Activated naive CD8-positive, alpha-beta T cell treated with anti-CD3 and anti-CD28 coated beads for 36 hours (primary cell): ENCODE measurements around the gene VPS39. TPM values are rescaled to one million over a fixed set of nuclear protein-coding genes. Genes with fewer than 3 reads are reported as not detected.

Experiments
- DNase-seq: peaks from one replicate; pipeline ENCODE4 v3.0.0; 2021
- H3K27ac Mint-ChIP-seq: one replicate; pipeline ENCODE4 v1.8.0; 2022; ENCODE audit warnings: mild to moderate bottlenecking, moderate library complexity, mixed read lengths
- H3K27me3 Mint-ChIP-seq: one replicate; pipeline ENCODE4 v1.8.0; 2022; ENCODE audit warnings: mild to moderate bottlenecking, mixed read lengths
- H3K36me3 Mint-ChIP-seq: one replicate; pipeline ENCODE4 v1.8.0; 2021; ENCODE audit warnings: mild to moderate bottlenecking, mixed read lengths
- H3K4me1 Mint-ChIP-seq: one replicate; pipeline ENCODE4 v1.8.0; 2021; ENCODE audit warnings: mixed read lengths
- H3K4me3 Mint-ChIP-seq: one replicate; pipeline ENCODE4 v1.8.0; 2022; ENCODE audit warnings: mild to moderate bottlenecking, moderate library complexity, mixed read lengths
- H3K9me3 Mint-ChIP-seq: one replicate; pipeline ENCODE4 v1.8.0; 2022; ENCODE audit warnings: mixed read lengths
- total RNA-seq, 2 experiments: library from RNA; stranded (reverse); gene quantifications; one replicate each; pipeline ENCODE4 v1.2.3, GENCODE V29; 2021

The VPS39 gene
- total RNA-seq, 2 experiments from 2014 or later, result 43.3 to 44.2 TPM

GRCh38 chr15:42136513-42136912, 71.6 kb downstream of the VPS39 start:
- Mint-ChIP-seq H3K27ac (no peak overlapping the region), H3K4me3 (no peak overlapping the region), H3K4me1 (peaks cover 2% of the 10 kb centered on the region), H3K27me3 (peaks cover 2% of the 10 kb centered on the region), H3K9me3 (no peaks in the 10 kb centered on the region), H3K36me3 (no peaks in the 10 kb centered on the region)
- no peak for DNase-seq

- Mint-ChIP-seq H3K4me1 (peaks cover 2% of the 10 kb centered on the region), H3K27me3 (peaks cover 8% of the 10 kb centered on the region), H3K27ac (no peak overlapping the region)
Measured at GRCh38 chr15:42135351-42135750, 72.8 kb downstream of the VPS39 start.

GRCh38 chr15:42134617-42135245, 73.4 kb downstream of the VPS39 start:
- no peak for DNase-seq
- Mint-ChIP-seq H3K4me1 (peaks cover 2% of the 10 kb centered on the region), H3K9me3 (no peaks in the 10 kb centered on the region), H3K36me3 (no peaks in the 10 kb centered on the region), H3K4me3 (no peak overlapping the region), H3K27ac (no peak overlapping the region), H3K27me3 (peaks cover 12% of the 10 kb centered on the region)

More at GRCh38 chr15:42135351-42135750, 72.8 kb downstream of the VPS39 start:
- no peaks in the 10 kb centered on the region for H3K9me3 Mint-ChIP-seq
- DNase-seq, result no peak
- no peak overlapping the region for H3K4me3 Mint-ChIP-seq
- no peaks in the 10 kb centered on the region for H3K36me3 Mint-ChIP-seq

- H3K9me3 Mint-ChIP-seq, result no peaks in the 10 kb centered on the region
- no peaks in the 10 kb centered on the region for H3K36me3 Mint-ChIP-seq
- H3K4me3 Mint-ChIP-seq, result no peak overlapping the region
- H3K4me1 Mint-ChIP-seq, result peaks cover 2% of the 10 kb centered on the region
- no peak overlapping the region for H3K27ac Mint-ChIP-seq
- peak; percentile 64 for DNase-seq
- peaks cover 16% of the 10 kb centered on the region for H3K27me3 Mint-ChIP-seq
Measured at GRCh38 chr15:42133886-42134502, 74.1 kb downstream of the VPS39 start.

GRCh38 chr15:42133356-42133755, 74.7 kb downstream of the VPS39 start:
- Mint-ChIP-seq H3K36me3 (no peaks in the 10 kb centered on the region), H3K27ac (no peak overlapping the region), H3K9me3 (no peaks in the 10 kb centered on the region), H3K27me3 (peaks cover 17% of the 10 kb centered on the region), H3K4me1 (peaks cover 2% of the 10 kb centered on the region), H3K4me3 (no peak overlapping the region)
- DNase-seq, result no peak

GRCh38 chr15:42131826-42132806, 76.0 kb downstream of the VPS39 start:
- Mint-ChIP-seq H3K27me3 (peaks cover 17% of the 10 kb centered on the region), H3K4me1 (no peaks in the 10 kb centered on the region), H3K36me3 (no peaks in the 10 kb centered on the region), H3K27ac (no peak overlapping the region), H3K4me3 (no peak overlapping the region), H3K9me3 (no peaks in the 10 kb centered on the region)
- no peak for DNase-seq

GRCh38 chr15:42131006-42131405, 77.1 kb downstream of the VPS39 start:
- no peak for DNase-seq
- Mint-ChIP-seq H3K27ac (no peak overlapping the region), H3K9me3 (no peaks in the 10 kb centered on the region), H3K27me3 (peaks cover 17% of the 10 kb centered on the region), H3K36me3 (no peaks in the 10 kb centered on the region), H3K4me1 (no peaks in the 10 kb centered on the region), H3K4me3 (no peak overlapping the region)

GRCh38 chr15:42130246-42130986, 77.7 kb downstream of the VPS39 start:
- H3K9me3 Mint-ChIP-seq, result no peaks in the 10 kb centered on the region
- no peaks in the 10 kb centered on the region for H3K36me3 Mint-ChIP-seq
- H3K4me3 Mint-ChIP-seq, result no peak overlapping the region
- no peaks in the 10 kb centered on the region for H3K4me1 Mint-ChIP-seq
- no peak overlapping the region for H3K27ac Mint-ChIP-seq
- no peak for DNase-seq
- H3K27me3 Mint-ChIP-seq, result peaks cover 17% of the 10 kb centered on the region

GRCh38 chr15:42129364-42129763, 78.7 kb downstream of the VPS39 start:
- Mint-ChIP-seq H3K36me3 (no peaks in the 10 kb centered on the region), H3K9me3 (no peaks in the 10 kb centered on the region), H3K4me3 (no peak overlapping the region), H3K4me1 (no peaks in the 10 kb centered on the region), H3K27ac (no peak overlapping the region), H3K27me3 (peaks cover 17% of the 10 kb centered on the region)
- no peak for DNase-seq

- Mint-ChIP-seq H3K27me3 (peaks cover 17% of the 10 kb centered on the region), H3K9me3 (no peaks in the 10 kb centered on the region), H3K36me3 (no peaks in the 10 kb centered on the region), H3K27ac (no peak overlapping the region), H3K4me3 (no peak overlapping the region), H3K4me1 (no peaks in the 10 kb centered on the region)
- DNase-seq, result no peak
Measured at GRCh38 chr15:42128476-42128875, 79.6 kb downstream of the VPS39 start.

GRCh38 chr15:42123546-42123945, 84.6 kb downstream of the VPS39 start:
- no peaks in the 10 kb centered on the region for H3K4me1 Mint-ChIP-seq
- DNase-seq, result no peak
- no peaks in the 10 kb centered on the region for H3K36me3 Mint-ChIP-seq
- no peaks in the 10 kb centered on the region for H3K9me3 Mint-ChIP-seq
- no peaks in the 10 kb centered on the region for H3K27me3 Mint-ChIP-seq
- no peak overlapping the region for H3K4me3 Mint-ChIP-seq
- no peak overlapping the region for H3K27ac Mint-ChIP-seq

- Mint-ChIP-seq H3K9me3 (no peaks in the 10 kb centered on the region), H3K36me3 (no peaks in the 10 kb centered on the region), H3K27me3 (no peaks in the 10 kb centered on the region), H3K27ac (no peak overlapping the region), H3K4me1 (no peaks in the 10 kb centered on the region), H3K4me3 (no peak overlapping the region)
- DNase-seq, result no peak
Measured at GRCh38 chr15:42121682-42122081, 86.4 kb downstream of the VPS39 start.

GRCh38 chr15:42121021-42121420, 87.1 kb downstream of the VPS39 start:
- peaks cover 2% of the 10 kb centered on the region for H3K36me3 Mint-ChIP-seq
- no peak for DNase-seq
- peaks cover 3% of the 10 kb centered on the region for H3K9me3 Mint-ChIP-seq
- no peaks in the 10 kb centered on the region for H3K4me1 Mint-ChIP-seq
- no peak overlapping the region for H3K4me3 Mint-ChIP-seq
- no peaks in the 10 kb centered on the region for H3K27me3 Mint-ChIP-seq
- no peak overlapping the region for H3K27ac Mint-ChIP-seq

GRCh38 chr15:42120285-42120684, 87.8 kb downstream of the VPS39 start:
- Mint-ChIP-seq H3K36me3 (peaks cover 2% of the 10 kb centered on the region), H3K27ac (no peak overlapping the region)

GRCh38 chr15:42119446-42119760, 88.7 kb downstream of the VPS39 start:
- DNase-seq, result no peak
- Mint-ChIP-seq H3K9me3 (peaks cover 3% of the 10 kb centered on the region), H3K27ac (no peak overlapping the region), H3K27me3 (peaks cover 2% of the 10 kb centered on the region), H3K4me1 (no peaks in the 10 kb centered on the region), H3K4me3 (no peak overlapping the region), H3K36me3 (peaks cover 2% of the 10 kb centered on the region)

More at GRCh38 chr15:42120285-42120684, 87.8 kb downstream of the VPS39 start:
- DNase-seq, result no peak
- no peak overlapping the region for H3K4me3 Mint-ChIP-seq
- no peaks in the 10 kb centered on the region for H3K27me3 Mint-ChIP-seq
- peaks cover 3% of the 10 kb centered on the region for H3K9me3 Mint-ChIP-seq
- no peaks in the 10 kb centered on the region for H3K4me1 Mint-ChIP-seq
